ENCODE results near the gene RIMBP2.

RIMBP2 gene

GRCh38 chr12:130506844-130507243 lies 209.3 kb downstream of the RIMBP2 start:
- no peak for DNase-seq (ENCODE audit: low spot score)

- no peak for DNase-seq (ENCODE audit: low spot score)
Observed at GRCh38 chr12:130504840-130505175, 211.3 kb downstream of the RIMBP2 start.

- DNase-seq (ENCODE audit: low spot score), result no peak
Observed at GRCh38 chr12:130504110-130504839, 211.8 kb downstream of the RIMBP2 start.

GRCh38 chr12:130501821-130502220 lies 214.3 kb downstream of the RIMBP2 start:
- no peak for DNase-seq (ENCODE audit: low spot score)

- no peak for DNase-seq (ENCODE audit: low spot score)
Observed at GRCh38 chr12:130500835-130501330, 215.2 kb downstream of the RIMBP2 start.

- no peak for DNase-seq (ENCODE audit: low spot score)
Observed at GRCh38 chr12:130499474-130499873, 216.6 kb downstream of the RIMBP2 start.

GRCh38 chr12:130498589-130499385 lies 217.3 kb downstream of the RIMBP2 start:
- DNase-seq (ENCODE audit: low spot score), result no peak

GRCh38 chr12:130497991-130498390 lies 218.1 kb downstream of the RIMBP2 start:
- DNase-seq (ENCODE audit: low spot score), result no peak

GRCh38 chr12:130497321-130497720 lies 218.8 kb downstream of the RIMBP2 start:
- DNase-seq (ENCODE audit: low spot score), result no peak

- no peak for DNase-seq (ENCODE audit: low spot score)
Observed at GRCh38 chr12:130496516-130497120, 219.5 kb downstream of the RIMBP2 start.

GRCh38 chr12:130495156-130495555 lies 220.9 kb downstream of the RIMBP2 start:
- no peak for DNase-seq (ENCODE audit: low spot score)

GRCh38 chr12:130494736-130495135 lies 221.4 kb downstream of the RIMBP2 start:
- DNase-seq (ENCODE audit: low spot score), result no peak

- no peak for DNase-seq (ENCODE audit: low spot score)
Observed at GRCh38 chr12:130493951-130494350, 222.1 kb downstream of the RIMBP2 start.

- no peak for DNase-seq (ENCODE audit: low spot score)
Observed at GRCh38 chr12:130491421-130492357, 224.4 kb downstream of the RIMBP2 start.

GRCh38 chr12:130490674-130491073 lies 225.4 kb downstream of the RIMBP2 start:
- no peak for DNase-seq (ENCODE audit: low spot score)

- DNase-seq (ENCODE audit: low spot score), result no peak
Observed at GRCh38 chr12:130489293-130489692, 226.8 kb downstream of the RIMBP2 start.

GRCh38 chr12:130488358-130488710 lies 227.8 kb downstream of the RIMBP2 start:
- DNase-seq (ENCODE audit: low spot score), result no peak

GRCh38 chr12:130487636-130488357 lies 228.3 kb downstream of the RIMBP2 start:
- no peak for DNase-seq (ENCODE audit: low spot score)

GRCh38 chr12:130486891-130487416 lies 229.1 kb downstream of the RIMBP2 start:
- DNase-seq (ENCODE audit: low spot score), result no peak

GRCh38 chr12:130486146-130486435 lies 230.0 kb downstream of the RIMBP2 start:
- no peak for DNase-seq (ENCODE audit: low spot score)

Measured in hematopoietic multipotent progenitor cell treated with erythropoietin and hydrocortisone succinate and interleukin-3 and kit ligand, for 17 days (in vitro differentiated cells).